Esophagus muscularis mucosa (tissue), 3 donors: Measurements from ENCODE around the gene HBZ.
"Not testable (repeated sequence)": the region's sequence is repeated elsewhere in the genome, so short reads cannot be mapped to it uniquely, and the experiment has no call there.

ENCODE experiments used
- POLR2A ChIP-seq: fragments of 450-650 bp; IDR thresholded peaks from one replicate; pipeline ENCODE4 v1.6.1; 2017; ENCODE audit warnings: antibody characterized with exemption, moderate library complexity, mild to moderate bottlenecking, low read depth
- POLR2AphosphoS5 ChIP-seq, 2 donors: sonication (generic); formaldehyde crosslinking; IDR thresholded peaks; one replicate each; pipeline ENCODE4 v1.6.1; 2017; ENCODE audit warnings: antibody characterized with exemption in 2 of 2
- TF ChIP-seq, protein P1 (sequence below), 3 experiments: fragments of 200-600 bp in 2 of 3; fragments of 450-650 bp in 1 of 3; sonication (generic) in 2 of 3; IDR thresholded peaks; one replicate each; pipeline ENCODE4 v1.5.1; 2017 to 2019; ENCODE audit warnings: antibody characterized with exemption in 3 of 3, mild to moderate bottlenecking in 2 of 3, moderate library complexity in 1 of 3

DNA sequence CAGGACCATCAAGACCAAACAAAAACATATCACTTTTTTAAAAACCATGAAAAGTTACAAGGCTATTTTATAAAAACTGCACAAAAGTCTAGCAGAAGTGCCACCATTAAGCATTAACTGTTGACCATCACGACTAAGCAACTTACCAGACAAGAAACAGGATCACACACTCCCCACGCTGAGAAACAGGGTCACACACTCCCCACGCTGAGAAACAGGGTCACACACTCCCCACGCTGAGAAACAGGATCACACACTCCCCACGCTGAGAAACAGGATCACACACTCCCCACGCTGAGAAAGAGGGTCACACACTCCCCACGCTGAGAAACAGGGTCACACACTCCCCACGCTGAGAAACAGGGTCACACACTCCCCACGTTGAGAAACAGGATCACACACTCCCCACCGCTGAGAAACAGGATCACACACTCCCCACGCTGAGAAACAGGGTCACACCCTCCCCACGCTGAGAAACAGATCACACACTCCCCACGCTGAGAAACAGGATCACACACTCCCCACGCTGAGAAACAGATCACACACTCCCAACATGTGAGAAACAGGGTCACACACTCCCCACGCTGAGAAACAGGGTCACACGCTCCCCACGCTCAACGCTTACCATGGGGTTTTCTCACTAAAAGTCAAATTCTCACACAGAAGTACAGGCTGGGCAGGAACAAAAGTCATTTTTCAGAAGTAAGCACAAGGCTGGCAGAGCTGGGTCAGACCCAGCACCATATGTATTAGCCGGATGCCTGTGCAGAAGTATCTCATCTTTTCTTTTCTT lies 28.7 kb upstream of the HBZ start:
- not testable (repeated sequence) for TF ChIP-seq POLR2AphosphoS5 (IDR thresholded peaks at IDR 0.05); POLR2A
- TF ChIP-seq, protein P1, sequence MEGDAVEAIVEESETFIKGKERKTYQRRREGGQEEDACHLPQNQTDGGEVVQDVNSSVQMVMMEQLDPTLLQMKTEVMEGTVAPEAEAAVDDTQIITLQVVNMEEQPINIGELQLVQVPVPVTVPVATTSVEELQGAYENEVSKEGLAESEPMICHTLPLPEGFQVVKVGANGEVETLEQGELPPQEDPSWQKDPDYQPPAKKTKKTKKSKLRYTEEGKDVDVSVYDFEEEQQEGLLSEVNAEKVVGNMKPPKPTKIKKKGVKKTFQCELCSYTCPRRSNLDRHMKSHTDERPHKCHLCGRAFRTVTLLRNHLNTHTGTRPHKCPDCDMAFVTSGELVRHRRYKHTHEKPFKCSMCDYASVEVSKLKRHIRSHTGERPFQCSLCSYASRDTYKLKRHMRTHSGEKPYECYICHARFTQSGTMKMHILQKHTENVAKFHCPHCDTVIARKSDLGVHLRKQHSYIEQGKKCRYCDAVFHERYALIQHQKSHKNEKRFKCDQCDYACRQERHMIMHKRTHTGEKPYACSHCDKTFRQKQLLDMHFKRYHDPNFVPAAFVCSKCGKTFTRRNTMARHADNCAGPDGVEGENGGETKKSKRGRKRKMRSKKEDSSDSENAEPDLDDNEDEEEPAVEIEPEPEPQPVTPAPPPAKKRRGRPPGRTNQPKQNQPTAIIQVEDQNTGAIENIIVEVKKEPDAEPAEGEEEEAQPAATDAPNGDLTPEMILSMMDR (IDR thresholded peaks at IDR 0.05): not testable (repeated sequence)
